ENCODE results near the gene STAT5B. TPM values are rescaled to one million over a fixed set of nuclear protein-coding genes. Genes with fewer than 3 reads are reported as not detected.
"Not testable (repeated sequence)": the region's sequence is repeated elsewhere in the genome, so short reads cannot be mapped to it uniquely, and the experiment has no call there.

Gene STAT5B
- total and polyA plus RNA-seq, 2 experiments from 2014 or later: 26.8 to 62.4 TPM

GRCh38 chr17:42270170-42270535 lies 6.0 kb downstream of the STAT5B start:
- Histone ChIP-seq H3K27ac (no peak overlapping the region), H3K27me3 (no peaks in the 10 kb centered on the region), H3K4me3 (no peak overlapping the region), H3K4me1 (ENCODE audit: low read depth) (peaks cover 23% of the 10 kb centered on the region), H3K36me3 (no peaks in the 10 kb centered on the region), H3K9me3 (ENCODE audit: low read depth) (no peaks in the 10 kb centered on the region)
- no peak for TF ChIP-seq CTCF (IDR thresholded peaks at IDR 0.05; ENCODE audit: low read depth, low read length)
- no peak for DNase-seq (ENCODE audit: low read depth in 1 of 2, low spot score in 1 of 2)

- no peaks in the 10 kb centered on the region for H3K36me3 ChIP-seq
- no peak overlapping the region for H3K4me3 ChIP-seq
- H3K27me3 ChIP-seq: no peaks in the 10 kb centered on the region
- no peak for DNase-seq (ENCODE audit: low read depth in 1 of 2, low spot score in 1 of 2)
- H3K9me3 ChIP-seq (ENCODE audit: low read depth): no peaks in the 10 kb centered on the region
- H3K27ac ChIP-seq: no peak overlapping the region
- H3K4me1 ChIP-seq (ENCODE audit: low read depth): peaks cover 15% of the 10 kb centered on the region
- no peak for TF ChIP-seq CTCF (IDR thresholded peaks at IDR 0.05; ENCODE audit: low read depth, low read length)
These were observed 8.0 kb downstream of the STAT5B start for GRCh38 chr17:42268236-42268635.

GRCh38 chr17:42266918-42267766 lies 9.0 kb downstream of the STAT5B start:
- Histone ChIP-seq H3K4me1 (ENCODE audit: low read depth) (peaks cover 9% of the 10 kb centered on the region), H3K4me3 (no peak overlapping the region), H3K9me3 (ENCODE audit: low read depth) (no peaks in the 10 kb centered on the region), H3K27me3 (no peaks in the 10 kb centered on the region), H3K36me3 (no peaks in the 10 kb centered on the region), H3K27ac (peak overlapping the region; percentile 11)
- no peak for TF ChIP-seq CTCF (IDR thresholded peaks at IDR 0.05; ENCODE audit: low read depth, low read length)
- DNase-seq (ENCODE audit: low read depth in 1 of 2, low spot score in 1 of 2): peak in 1 of 2 donors; percentile 95

GRCh38 chr17:42266462-42266861 lies 9.7 kb downstream of the STAT5B start:
- H3K27ac ChIP-seq: peak overlapping the region; percentile 11
- H3K4me3 ChIP-seq: no peak overlapping the region
- no peaks in the 10 kb centered on the region for H3K36me3 ChIP-seq
- no peak for DNase-seq (ENCODE audit: low read depth in 1 of 2, low spot score in 1 of 2)
- peaks cover 7% of the 10 kb centered on the region for H3K4me1 ChIP-seq (ENCODE audit: low read depth)
- no peaks in the 10 kb centered on the region for H3K9me3 ChIP-seq (ENCODE audit: low read depth)
- H3K27me3 ChIP-seq: no peaks in the 10 kb centered on the region
- TF ChIP-seq CTCF (IDR thresholded peaks at IDR 0.05; ENCODE audit: low read depth, low read length): no peak

GRCh38 chr17:42264366-42264765 lies 11.8 kb downstream of the STAT5B start:
- H3K27ac ChIP-seq; H3K4me3 ChIP-seq; H3K4me1 ChIP-seq (ENCODE audit: low read depth); H3K27me3 ChIP-seq; H3K9me3 ChIP-seq (ENCODE audit: low read depth); H3K36me3 ChIP-seq; DNase-seq (ENCODE audit: low read depth in 1 of 2, low spot score in 1 of 2): not testable (repeated sequence)

GRCh38 chr17:42260318-42260717 lies 15.9 kb downstream of the STAT5B start:
- no peak overlapping the region for H3K4me3 ChIP-seq
- TF ChIP-seq CTCF (IDR thresholded peaks at IDR 0.05; ENCODE audit: low read depth, low read length): no peak
- no peak overlapping the region for H3K27ac ChIP-seq
- H3K27me3 ChIP-seq: no peaks in the 10 kb centered on the region
- no peak for DNase-seq (ENCODE audit: low read depth in 1 of 2, low spot score in 1 of 2)
- no peaks in the 10 kb centered on the region for H3K4me1 ChIP-seq (ENCODE audit: low read depth)
- no peaks in the 10 kb centered on the region for H3K9me3 ChIP-seq (ENCODE audit: low read depth)
- no peaks in the 10 kb centered on the region for H3K36me3 ChIP-seq

Data from cardiac muscle cell (in vitro differentiated cells and primary cell).